Panc1 (cell line): Measurements from ENCODE around the gene CCDC187. TPM values are rescaled to one million over a fixed set of nuclear protein-coding genes. Genes with fewer than 3 reads are reported as not detected.

ENCODE experiments used
- ATAC-seq: fragments of 200-7000 bp; cut with Tn5 transposase; 2 replicates; pipeline ENCODE4 v1.9.1; 2020; ENCODE audit warnings: mild to moderate bottlenecking, moderate library complexity
- BruUV-seq: library from RNA; stranded (reverse); fragments of 400-500 nt; replicated peaks from 2 replicates; lab custom pipeline; 2021; lab: Mats Ljungman, UMichigan
- CTCF ChIA-PET: fragments of 300-600 bp; sonication (Branson Sonifier 250); formaldehyde crosslinking; loops from one replicate; lab custom pipeline; 2022; ENCODE audit warnings: antibody characterized with exemption; lab: Charles Lee
- POLR2A ChIA-PET: fragments of 300-600 bp; sonication (Branson Sonifier 250); formaldehyde crosslinking; loops from one replicate; lab custom pipeline; 2022; ENCODE audit warnings: antibody characterized with exemption; lab: Charles Lee
- DNase-seq: peaks from one replicate; pipeline ENCODE4 v3.0.0-alpha.2; 2010; ENCODE audit warnings: low read depth, low spot score
- H3K27ac ChIP-seq: 2 replicates; pipeline ENCODE4 v1.5.1; 2011; ENCODE audit warnings: mild to moderate bottlenecking, low read length, inconsistent platforms
- H3K27me3 ChIP-seq: fragments of 200-500 bp; sonication (Bioruptor generic); 2 replicates; pipeline ENCODE4 v1.6.0; 2014; ENCODE audit warnings: low read length, inconsistent platforms; ENCODE audit not compliant: control insufficient read depth, insufficient read depth
- H3K36me3 ChIP-seq: fragments of 200-500 bp; sonication (Bioruptor generic); 2 replicates; pipeline ENCODE4 v1.5.1; 2014; ENCODE audit warnings: inconsistent platforms, mild to moderate bottlenecking, low read length, moderate library complexity; ENCODE audit not compliant: control insufficient read depth, insufficient read depth
- H3K4me1 ChIP-seq: 2 replicates; pipeline ENCODE4 v1.5.1; 2011; ENCODE audit warnings: inconsistent platforms, mild to moderate bottlenecking, low read length, moderate library complexity; ENCODE audit not compliant: control insufficient read depth, insufficient read depth
- H3K4me3 ChIP-seq, 2 experiments: 2 replicates each; pipeline ENCODE4 v1.5.1; 2011 to 2012; ENCODE audit warnings: low read depth in 2 of 2, low read length in 2 of 2, mild to moderate bottlenecking in 2 of 2, inconsistent platforms in 1 of 2, moderate library complexity in 1 of 2
- H3K9me3 ChIP-seq: fragments of 200-500 bp; sonication (Bioruptor generic); 2 replicates; pipeline ENCODE4 v1.5.1; 2014; ENCODE audit warnings: low read depth, mild to moderate bottlenecking, inconsistent platforms, low read length, moderate library complexity; ENCODE audit not compliant: control insufficient read depth, insufficient read depth
- CTCF ChIP-seq: fragments of 450-650 bp; IDR thresholded peaks from 2 replicates; pipeline ENCODE4 v1.5.1; 2017; ENCODE audit warnings: mild to moderate bottlenecking
- POLR2AphosphoS5 ChIP-seq: IDR thresholded peaks from 2 replicates; pipeline ENCODE4 v1.6.1; 2012; ENCODE audit warnings: mild to moderate bottlenecking, low read depth, low read length, moderate library complexity
- REST ChIP-seq, 2 experiments: IDR thresholded peaks; 2 replicates each; pipeline ENCODE4 v1.6.1; 2011 to 2012; ENCODE audit warnings: low read depth in 2 of 2, control low read depth in 1 of 2, low read length in 1 of 2, mild to moderate bottlenecking in 1 of 2, moderate library complexity in 1 of 2; ENCODE audit not compliant: insufficient read depth in 1 of 2
- SIN3A ChIP-seq: IDR thresholded peaks from 2 replicates; pipeline ENCODE4 v1.6.1; 2012; ENCODE audit warnings: low read depth, mild to moderate bottlenecking, low read length, moderate library complexity, borderline replicate concordance; ENCODE audit not compliant: insufficient read depth
- TCF7L2 ChIP-seq: IDR thresholded peaks from 2 replicates; pipeline ENCODE4 v1.6.1; 2011; ENCODE audit warnings: mild to moderate bottlenecking, low read depth, low read length, inconsistent platforms
- in situ Hi-C: cut with HindIII; loops from 2 replicates; pipeline ENCODE4 v1.10.0; 2016; ENCODE audit warnings: low sequenced_read_pairs, low pct_unique_long_range_greater_than_20kb
- intact Hi-C: fragments of 100-400 bp; cut with micrococcal nuclease; formaldehyde crosslinking; loops from one replicate; pipeline ENCODE4 v1.10.0; 2022; ENCODE audit not compliant: unreplicated experiment
- total RNA-seq: library from RNA; stranded (reverse); gene quantifications from one replicate; pipeline ENCODE4 v1.2.1, GENCODE V29; 2021; ENCODE audit not compliant: unreplicated experiment

The CCDC187 gene
- total RNA-seq, 1 experiment from 2014 or later = not detected

- CTCF ChIA-PET = no interaction called here
- no peak overlapping the region for H3K27ac ChIP-seq
- TSS peak; percentile 89 for BruUV-seq
Observed at GRCh38 chr9:136329636-136330405, 25.9 kb upstream of the CCDC187 start.

GRCh38 chr9:136329211-136329627 is 25.3 kb upstream of the CCDC187 start:
- in situ Hi-C loops = no loop called here
- no peaks in the 10 kb centered on the region; the same call in 1 of the 2 replicates for H3K36me3 ChIP-seq
- peak overlapping the region in 1 of 2 experiments; percentile 44; a peak in 1 of 4 replicates for H3K4me3 ChIP-seq
- H3K27ac ChIP-seq = no peak overlapping the region
- ChIA-PET CTCF (no interaction called here), POLR2A (interaction anchor here (0.7 kb wide), 1 partner anchor 67 kb away, joined by 3 read pairs; no protein-coding TSS in a partner anchor)
- no peaks in the 10 kb centered on the region; the same call in 1 of the 2 replicates for H3K4me1 ChIP-seq
- no TSS peak for BruUV-seq
- intact Hi-C loops = no loop called here
- DNase-seq (no peak), ATAC-seq (no peak)
- H3K27me3 ChIP-seq = no peaks in the 10 kb centered on the region
- H3K9me3 ChIP-seq = no peaks in the 10 kb centered on the region
- TF ChIP-seq TCF7L2 (no peak), SIN3A (no peak), POLR2AphosphoS5 (no peak), CTCF (no peak)

More at GRCh38 chr9:136329636-136330405, 25.9 kb upstream of the CCDC187 start:
- Histone ChIP-seq H3K36me3 (no peaks in the 10 kb centered on the region; the same call in 1 of the 2 replicates), H3K27me3 (no peaks in the 10 kb centered on the region), H3K4me1 (no peaks in the 10 kb centered on the region; the same call in 1 of the 2 replicates), H3K9me3 (no peaks in the 10 kb centered on the region), H3K4me3 (no peak overlapping the region)
- in situ Hi-C loops (no loop called here), intact Hi-C loops (no loop called here)
- POLR2A ChIA-PET = interaction anchor here (0.7 kb wide), 1 partner anchor 66 kb away, joined by 3 read pairs; no protein-coding TSS in a partner anchor
- no peak for DNase-seq
- no peak for ATAC-seq
- TF ChIP-seq SIN3A = no peak
- no peak for TF ChIP-seq POLR2AphosphoS5
- TF ChIP-seq TCF7L2 = no peak
- no peak for TF ChIP-seq REST (IDR thresholded peaks at IDR 0.05; ENCODE audit: insufficient read depth in 1 of 2, low read depth in 2 of 2, low read length in 1 of 2)
- TF ChIP-seq CTCF = no peak
